Measurements from ENCODE around the gene SYT12. TPM values are rescaled to one million over a fixed set of nuclear protein-coding genes. Genes with fewer than 3 reads are reported as not detected.

Gene SYT12
- total and polyA plus RNA-seq, 2 of the 13 experiments (the other 11 are each of a cell fraction or from before 2014, with no cell fraction given): 0.01 to 0.02 TPM

GRCh38 chr11:67054346-67054835 lies 31.5 kb downstream of the SYT12 start:
- DNase-seq (ENCODE audit: low spot score): peak; percentile 49
- ChIA-PET CTCF (ENCODE audit: low intra/inter-chr PET ratio, low total read pairs) (interaction anchor here (2.2 kb wide), 1 partner anchor 17 kb away, joined by 14 read pairs; no protein-coding TSS in a partner anchor), POLR2A (interaction anchor here (1.0 to 1.3 kb wide), 5 partner anchors 10 to 574 kb away, joined by 3 to 4 read pairs (median 4); partner anchors contain the start of genes DPP3, POLD4 and RCE1)
- no peak for FAIRE-seq
- Histone ChIP-seq H3K4me1 (ENCODE audit: insufficient read depth, low read length) (peaks cover 52% of the 10 kb centered on the region), H3K27ac (ENCODE audit: extremely low read length, insufficient read depth, low read length) (peak overlapping the region; percentile 48), H3K79me2 (ENCODE audit: insufficient read depth, low read length) (no peaks in the 10 kb centered on the region), H3K9me3 (ENCODE audit: low read length) (no peaks in the 10 kb centered on the region), H2AFZ (ENCODE audit: low read length) (no peak overlapping the region), H3K9ac (ENCODE audit: insufficient read depth, low read depth, low read length) (peak overlapping the region; percentile 36), H4K20me1 (ENCODE audit: insufficient read depth, low read length) (no peaks in the 10 kb centered on the region), H3K36me3 (replicated peaks in 1 of 2; ENCODE audit: control insufficient read depth in 1 of 2, insufficient read depth in 2 of 2, low read length in 2 of 2) (no peaks in the 10 kb centered on the region), H3K4me2 (ENCODE audit: low read depth, low read length) (peak overlapping the region; percentile 69), H3K4me3 (replicated peaks in 1 of 3; ENCODE audit: insufficient read depth in 1 of 3, low read depth in 2 of 3, low read length in 3 of 3) (peak overlapping the region in 1 of 3 experiments; percentile 44; a peak in 1 of 6 replicates), H3K27me3 (ENCODE audit: control insufficient read depth in 1 of 2, insufficient read depth in 2 of 2, low read length in 2 of 2) (peaks cover 1 to 29% of the 10 kb centered on the region in 2 experiments; a peak in 1 of 5 replicates)
- peak; percentile 24 for ATAC-seq
- no TSS peak for BruUV-seq (replicated peaks)
- intact Hi-C loops (cut with micrococcal nuclease; ENCODE audit: unreplicated experiment) (loop anchor here (1.0 kb wide), 1 partner anchor 17 kb away; no protein-coding TSS in a partner anchor), in situ Hi-C loops (cut with HindIII; ENCODE audit: extremely low pct_ligation_motif_present, low pct_unique_long_range_greater_than_20kb) (no loop called here)
- WGBS (ENCODE audit: low lambda C conversion rate): 3% methylated on average over 9 of the region's 9 CpGs
- 0 out of 2 replicates have a peak, but pooled peaks have one; percentile 12 for TF ChIP-seq TARDBP (CRISPR knock-in tag; IDR thresholded peaks at IDR 0.05)
- peak; percentile 29; the same call in 1 of the 2 replicates for TF ChIP-seq ZFY (CRISPR knock-in tag; IDR thresholded peaks at IDR 0.05)
- TF ChIP-seq ZNF577 (CRISPR knock-in tag; IDR thresholded peaks at IDR 0.05; ENCODE audit: borderline replicate concordance, low read depth): no peak
- peak; percentile 13; the same call in 1 of the 2 replicates for TF ChIP-seq HNF1B (CRISPR knock-in tag; IDR thresholded peaks at IDR 0.05)
- TF ChIP-seq AHDC1 (CRISPR knock-in tag; IDR thresholded peaks at IDR 0.05; ENCODE audit: borderline replicate concordance): peak; percentile 16; the same call in 1 of the 2 replicates
- TF ChIP-seq HIVEP1 (CRISPR knock-in tag; IDR thresholded peaks at IDR 0.05): no peak
- no peak for TF ChIP-seq ZSCAN9 (CRISPR knock-in tag; IDR thresholded peaks at IDR 0.05; ENCODE audit: borderline replicate concordance)
- TF ChIP-seq ZNF687 (CRISPR knock-in tag; IDR thresholded peaks at IDR 0.05): peak; percentile 18
- no peak for TF ChIP-seq ZNF431 (CRISPR knock-in tag; IDR thresholded peaks at IDR 0.05; ENCODE audit: borderline replicate concordance, low read depth)
- peak; percentile 20; the same call in 1 of the 2 replicates for TF ChIP-seq KDM5B (CRISPR knock-in tag; IDR thresholded peaks at IDR 0.05; ENCODE audit: borderline replicate concordance)
- peak; percentile 22; the same call in 1 of the 2 replicates for TF ChIP-seq FOSL2 (CRISPR knock-in tag; IDR thresholded peaks at IDR 0.05)

All from HepG2 (cell line).